DOHH2 (cell line): ENCODE results near the gene ST6GALNAC6.

ENCODE experiments used
- H3F3A ChIP-seq: fragments of 200-600 bp; sonication (generic), shearing (Covaris generic); 2 replicates; pipeline ENCODE4 v1.6.0; 2016; ENCODE audit warnings: antibody characterized with exemption, mild to moderate bottlenecking; ENCODE audit not compliant: control insufficient read depth, insufficient read depth
- H3K27ac ChIP-seq: fragments of 200-600 bp; sonication (generic); 2 replicates; pipeline ENCODE4 v1.5.1; 2014; ENCODE audit warnings: low read depth, mild to moderate bottlenecking, low read length, moderate library complexity
- H3K27me3 ChIP-seq: fragments of 200-600 bp; sonication (generic); 2 replicates; pipeline ENCODE4 v1.6.1; 2014; ENCODE audit warnings: mild to moderate bottlenecking, low read length, mixed read lengths; ENCODE audit not compliant: control insufficient read depth
- H3K36me3 ChIP-seq: fragments of 200-600 bp; sonication (generic); 2 replicates; pipeline ENCODE4 v1.6.1; 2014; ENCODE audit warnings: mild to moderate bottlenecking, low read length, moderate library complexity, mixed read lengths; ENCODE audit not compliant: control insufficient read depth
- H3K4me1 ChIP-seq: fragments of 200-600 bp; sonication (generic); 2 replicates; pipeline ENCODE4 v1.6.1; 2014; ENCODE audit warnings: mild to moderate bottlenecking, low read length, mixed read lengths; ENCODE audit not compliant: control insufficient read depth
- H3K4me2 ChIP-seq: fragments of 200-600 bp; sonication (generic); 2 replicates; pipeline ENCODE4 v1.6.0; 2014; ENCODE audit warnings: mild to moderate bottlenecking, low read length, moderate library complexity
- H3K4me3 ChIP-seq: fragments of 200-600 bp; sonication (generic); 2 replicates; pipeline ENCODE4 v1.5.1; 2014; ENCODE audit warnings: mild to moderate bottlenecking, low read length, mixed read lengths
- H3K79me2 ChIP-seq: fragments of 200-600 bp; sonication (generic); 2 replicates; pipeline ENCODE4 v1.6.1; 2014; ENCODE audit warnings: mild to moderate bottlenecking, low read length, mixed read lengths; ENCODE audit not compliant: control insufficient read depth
- H3K9me2 ChIP-seq: fragments of 200-600 bp; sonication (generic); replicated peaks from 2 replicates; pipeline ENCODE4 v1.6.1; 2014; ENCODE audit warnings: mild to moderate bottlenecking, low read length, mixed read lengths; ENCODE audit not compliant: control insufficient read depth
- H3K9me3 ChIP-seq: fragments of 200-600 bp; sonication (generic); 2 replicates; pipeline ENCODE4 v1.6.1; 2014; ENCODE audit warnings: antibody characterized with exemption, low read length, mixed read lengths; ENCODE audit not compliant: control insufficient read depth, insufficient read depth
- H4K20me1 ChIP-seq: fragments of 200-600 bp; sonication (generic); 2 replicates; pipeline ENCODE4 v1.6.0; 2014; ENCODE audit warnings: low read depth, mild to moderate bottlenecking, antibody characterized with exemption, low read length, moderate library complexity; ENCODE audit not compliant: control insufficient read depth, insufficient read depth
- CTCF ChIP-seq: fragments of 200-600 bp; sonication (generic); IDR thresholded peaks from one replicate; pipeline ENCODE4 v1.5.1; 2014; ENCODE audit warnings: antibody characterized with exemption, mild to moderate bottlenecking, low read depth, low read length; ENCODE audit not compliant: poor library complexity, severe bottlenecking
- EZH2phosphoT487 ChIP-seq: fragments of 200-600 bp; sonication (generic); IDR thresholded peaks from 2 replicates; pipeline ENCODE4 v1.6.1; 2017; ENCODE audit warnings: borderline replicate concordance, mild to moderate bottlenecking, antibody characterized with exemption, low read length, moderate library complexity, mixed read lengths

ST6GALNAC6 gene

DNA sequence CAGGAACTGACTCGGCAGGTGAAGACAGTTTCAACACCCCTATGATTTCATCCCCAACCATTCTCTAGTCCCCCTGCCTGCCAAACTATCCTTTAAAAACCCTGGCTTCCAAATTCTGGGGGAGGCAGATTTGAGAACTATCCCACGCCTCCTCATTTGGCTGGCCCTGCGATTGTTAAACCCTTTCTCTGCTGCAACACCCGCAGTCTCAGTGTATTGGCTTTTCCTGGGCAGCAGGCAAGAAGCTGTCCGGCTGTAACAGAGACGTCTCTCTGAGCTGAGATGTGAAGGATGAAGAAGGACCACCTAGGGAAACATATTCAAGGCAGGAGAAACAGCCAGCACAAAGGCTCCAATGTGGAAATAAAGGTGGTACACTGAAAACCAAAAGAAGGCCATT lies 6.6 kb downstream of the ST6GALNAC6 start:
- Histone ChIP-seq H3K27ac (no peak overlapping the region), H3F3A (peaks cover 3% of the 10 kb centered on the region; the same call in 1 of the 2 replicates), H3K4me3 (no peak overlapping the region), H3K9me3 (no peaks in the 10 kb centered on the region), H3K4me1 (peaks cover 10% of the 10 kb centered on the region), H3K9me2 (no peaks in the 10 kb centered on the region), H3K79me2 (peaks cover 9% of the 10 kb centered on the region), H4K20me1 (no peaks in the 10 kb centered on the region), H3K4me2 (no peak overlapping the region), H3K27me3 (no peaks in the 10 kb centered on the region), H3K36me3 (peaks cover 66% of the 10 kb centered on the region)
- TF ChIP-seq CTCF (no peak), EZH2phosphoT487 (no peak)

DNA sequence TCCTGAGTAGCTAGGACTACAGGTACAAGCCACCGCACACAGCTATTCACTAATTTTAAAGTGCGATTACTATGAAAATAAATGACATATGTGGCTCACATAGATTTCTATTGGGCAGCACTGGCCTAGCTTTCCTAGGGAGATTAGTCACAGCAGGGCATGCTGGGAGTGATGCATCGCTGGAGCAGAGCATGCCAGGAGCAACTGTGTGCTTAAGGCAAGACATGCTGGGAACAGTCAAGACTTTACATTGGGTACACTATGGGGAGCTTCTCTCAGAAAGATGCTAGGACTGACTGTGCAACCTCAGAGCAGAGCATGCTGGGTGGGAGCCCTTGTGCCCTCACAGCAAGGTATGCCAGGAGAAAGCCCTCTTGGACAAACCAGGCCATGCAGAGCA lies 9.3 kb downstream of the ST6GALNAC6 start:
- Histone ChIP-seq H3K9me3 (no peaks in the 10 kb centered on the region), H4K20me1 (no peaks in the 10 kb centered on the region), H3K4me2 (no peak overlapping the region), H3K27ac (no peak overlapping the region), H3K36me3 (peaks cover 62% of the 10 kb centered on the region), H3K27me3 (no peaks in the 10 kb centered on the region), H3K4me3 (no peak overlapping the region), H3F3A (peaks cover 3% of the 10 kb centered on the region; the same call in 1 of the 2 replicates), H3K9me2 (no peaks in the 10 kb centered on the region), H3K4me1 (no peaks in the 10 kb centered on the region), H3K79me2 (no peaks in the 10 kb centered on the region)
- TF ChIP-seq EZH2phosphoT487 = no peak
- TF ChIP-seq CTCF = no peak

GRCh38 chr9:127887792-127888191 lies 11.6 kb downstream of the ST6GALNAC6 start:
- Histone ChIP-seq H4K20me1 (no peaks in the 10 kb centered on the region), H3K27ac (no peak overlapping the region), H3K9me2 (no peaks in the 10 kb centered on the region), H3K79me2 (no peaks in the 10 kb centered on the region), H3K9me3 (no peaks in the 10 kb centered on the region), H3K27me3 (no peaks in the 10 kb centered on the region), H3K4me2 (no peak overlapping the region), H3F3A (peaks cover 3% of the 10 kb centered on the region; the same call in 1 of the 2 replicates), H3K36me3 (peaks cover 40% of the 10 kb centered on the region), H3K4me1 (peaks cover 8% of the 10 kb centered on the region), H3K4me3 (no peak overlapping the region)
- TF ChIP-seq CTCF = no peak
- TF ChIP-seq EZH2phosphoT487 = no peak
